GM10266 (cell line): Measurements from ENCODE around the gene HLA-A.

Experiments
- DNase-seq: peaks from one replicate; pipeline ENCODE4 v3.0.0; 2012; ENCODE audit errors: extremely low spot score
- TF ChIP-seq, protein P1 (sequence below): IDR thresholded peaks from 2 replicates; pipeline ENCODE4 v1.5.1; 2012; ENCODE audit warnings: mild to moderate bottlenecking, low read depth; ENCODE audit not compliant: control insufficient read depth, insufficient read depth; ENCODE audit errors: missing control alignments

HLA-A gene

DNA sequence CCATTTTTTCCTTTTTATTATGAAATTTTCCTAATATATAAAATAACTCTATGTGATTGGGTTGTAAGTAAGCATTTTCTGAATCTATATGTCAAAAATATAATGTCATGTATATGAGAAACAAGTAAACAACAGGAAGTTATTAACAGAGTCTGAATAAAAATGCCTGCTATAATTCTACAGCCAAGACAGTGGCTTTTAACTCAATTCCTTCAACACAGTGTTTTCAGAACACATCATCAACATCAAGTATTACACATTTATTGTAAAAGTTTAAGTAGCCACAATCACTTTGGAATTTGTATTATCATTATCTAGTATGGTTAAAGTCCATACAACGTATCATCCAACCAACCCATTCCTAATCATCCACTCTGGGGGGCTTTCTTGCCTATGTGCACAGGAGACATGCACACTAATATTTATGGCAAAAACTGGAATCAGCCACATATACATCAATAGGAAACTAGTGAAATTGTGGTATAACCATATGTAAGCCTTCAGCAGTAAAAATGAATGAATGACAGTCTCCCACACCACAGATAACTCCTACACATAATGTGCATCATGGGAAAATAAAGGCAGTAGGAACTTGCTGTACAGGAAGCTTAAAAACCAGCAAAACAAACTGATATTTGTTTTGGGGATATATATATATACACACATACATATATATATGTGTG is 6.9 kb upstream of the HLA-A start:
- TF ChIP-seq, protein P1, sequence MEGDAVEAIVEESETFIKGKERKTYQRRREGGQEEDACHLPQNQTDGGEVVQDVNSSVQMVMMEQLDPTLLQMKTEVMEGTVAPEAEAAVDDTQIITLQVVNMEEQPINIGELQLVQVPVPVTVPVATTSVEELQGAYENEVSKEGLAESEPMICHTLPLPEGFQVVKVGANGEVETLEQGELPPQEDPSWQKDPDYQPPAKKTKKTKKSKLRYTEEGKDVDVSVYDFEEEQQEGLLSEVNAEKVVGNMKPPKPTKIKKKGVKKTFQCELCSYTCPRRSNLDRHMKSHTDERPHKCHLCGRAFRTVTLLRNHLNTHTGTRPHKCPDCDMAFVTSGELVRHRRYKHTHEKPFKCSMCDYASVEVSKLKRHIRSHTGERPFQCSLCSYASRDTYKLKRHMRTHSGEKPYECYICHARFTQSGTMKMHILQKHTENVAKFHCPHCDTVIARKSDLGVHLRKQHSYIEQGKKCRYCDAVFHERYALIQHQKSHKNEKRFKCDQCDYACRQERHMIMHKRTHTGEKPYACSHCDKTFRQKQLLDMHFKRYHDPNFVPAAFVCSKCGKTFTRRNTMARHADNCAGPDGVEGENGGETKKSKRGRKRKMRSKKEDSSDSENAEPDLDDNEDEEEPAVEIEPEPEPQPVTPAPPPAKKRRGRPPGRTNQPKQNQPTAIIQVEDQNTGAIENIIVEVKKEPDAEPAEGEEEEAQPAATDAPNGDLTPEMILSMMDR: no peak
- DNase-seq: no peak

DNA sequence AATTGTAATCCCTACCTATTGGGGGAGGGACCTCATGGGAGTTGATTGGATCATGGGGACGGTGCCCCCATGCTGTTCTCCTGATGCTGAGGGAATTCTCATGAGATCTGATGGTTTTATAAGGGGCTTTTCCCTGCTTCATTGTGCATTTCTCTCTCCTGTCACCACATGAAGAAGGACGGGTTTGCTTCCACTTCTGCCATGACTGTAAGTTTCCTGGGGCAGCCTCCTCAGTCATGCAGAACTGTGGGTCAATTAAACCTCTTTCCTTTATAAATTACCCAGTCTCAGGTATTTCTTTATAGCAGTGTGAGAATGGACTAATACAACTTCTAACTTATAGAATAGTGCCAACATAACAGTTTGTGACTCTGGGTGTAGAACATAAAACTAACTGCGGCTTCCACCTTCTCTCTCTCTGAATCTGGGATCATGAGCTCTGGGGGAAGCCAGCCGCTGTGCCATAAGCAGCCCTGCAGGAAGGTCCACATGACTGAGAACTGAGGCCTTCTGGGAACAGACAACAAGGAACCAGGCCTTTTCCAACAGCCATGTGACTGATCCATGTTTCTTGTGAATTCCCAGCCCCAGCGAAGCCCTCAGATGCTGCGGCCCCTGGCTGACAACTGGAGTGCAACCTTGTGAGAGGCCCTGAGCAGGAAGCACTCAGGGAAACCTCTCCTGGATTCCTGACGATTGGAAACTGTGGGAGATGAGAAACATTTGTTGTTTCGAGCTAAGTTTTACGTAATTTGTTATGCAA is 3.4 kb upstream of the HLA-A start:
- TF ChIP-seq, protein P1: no peak
- DNase-seq: no peak

DNA sequence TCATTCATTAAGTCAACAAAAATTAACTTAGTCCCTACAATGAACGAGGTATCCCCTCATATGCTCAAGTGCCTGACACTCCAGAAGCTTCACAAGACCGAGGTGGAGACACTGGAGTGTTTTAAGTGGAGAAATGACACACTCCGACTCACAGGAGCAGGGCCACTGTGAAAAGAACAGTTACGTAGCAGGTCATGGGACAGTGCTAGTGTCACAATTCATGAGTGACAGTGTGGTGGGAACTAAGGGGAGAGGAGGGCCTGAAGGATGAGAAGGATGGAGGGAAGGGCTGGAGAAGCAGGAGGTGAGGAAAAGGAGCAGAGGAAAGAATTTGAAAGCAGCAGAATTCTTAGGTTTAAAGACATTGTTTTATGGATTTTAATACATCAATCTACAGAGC is 1.3 kb upstream of the HLA-A start:
- TF ChIP-seq, protein P1: no peak

DNA sequence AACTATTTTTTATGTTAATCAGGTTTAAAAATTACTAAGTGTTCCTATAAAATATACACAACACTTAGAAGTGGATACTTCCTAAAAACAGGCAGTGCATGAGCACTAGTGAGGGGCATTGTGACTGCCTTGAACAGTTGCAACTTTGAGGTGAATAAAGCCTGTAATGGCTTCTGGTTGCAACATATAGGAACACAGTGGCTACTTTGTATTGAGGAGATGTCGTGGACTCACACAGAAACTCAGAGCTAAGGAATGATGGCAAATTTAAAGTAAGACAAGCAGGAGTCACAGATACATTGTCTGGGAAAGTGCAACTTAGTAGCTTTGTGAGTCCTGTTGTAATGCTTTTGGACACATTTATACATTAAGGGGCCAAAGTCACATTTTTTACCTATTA is 861 bp upstream of the HLA-A start:
- TF ChIP-seq, protein P1: no peak
- DNase-seq: no peak

More for the DNA sequence above, 1.3 kb upstream of the HLA-A start:
- no peak for DNase-seq

DNA sequence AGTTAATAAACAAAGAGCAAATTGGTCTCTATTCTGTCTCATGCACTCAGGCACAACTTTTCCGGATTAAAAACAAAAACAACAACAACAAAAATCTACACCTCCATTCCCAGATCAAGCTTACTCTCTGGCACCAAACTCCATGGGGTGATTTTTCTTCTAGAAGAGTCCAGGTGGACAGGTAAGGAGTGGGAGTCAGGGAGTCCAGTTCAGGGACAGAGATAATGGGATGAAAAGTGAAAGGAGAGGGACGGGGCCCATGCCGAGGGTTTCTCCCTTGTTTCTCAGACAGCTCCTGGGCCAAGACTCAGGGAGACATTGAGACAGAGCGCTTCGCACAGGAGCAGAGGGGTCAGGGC is 437 bp upstream of the HLA-A start:
- TF ChIP-seq, protein P1: no peak
- no peak for DNase-seq

DNA sequence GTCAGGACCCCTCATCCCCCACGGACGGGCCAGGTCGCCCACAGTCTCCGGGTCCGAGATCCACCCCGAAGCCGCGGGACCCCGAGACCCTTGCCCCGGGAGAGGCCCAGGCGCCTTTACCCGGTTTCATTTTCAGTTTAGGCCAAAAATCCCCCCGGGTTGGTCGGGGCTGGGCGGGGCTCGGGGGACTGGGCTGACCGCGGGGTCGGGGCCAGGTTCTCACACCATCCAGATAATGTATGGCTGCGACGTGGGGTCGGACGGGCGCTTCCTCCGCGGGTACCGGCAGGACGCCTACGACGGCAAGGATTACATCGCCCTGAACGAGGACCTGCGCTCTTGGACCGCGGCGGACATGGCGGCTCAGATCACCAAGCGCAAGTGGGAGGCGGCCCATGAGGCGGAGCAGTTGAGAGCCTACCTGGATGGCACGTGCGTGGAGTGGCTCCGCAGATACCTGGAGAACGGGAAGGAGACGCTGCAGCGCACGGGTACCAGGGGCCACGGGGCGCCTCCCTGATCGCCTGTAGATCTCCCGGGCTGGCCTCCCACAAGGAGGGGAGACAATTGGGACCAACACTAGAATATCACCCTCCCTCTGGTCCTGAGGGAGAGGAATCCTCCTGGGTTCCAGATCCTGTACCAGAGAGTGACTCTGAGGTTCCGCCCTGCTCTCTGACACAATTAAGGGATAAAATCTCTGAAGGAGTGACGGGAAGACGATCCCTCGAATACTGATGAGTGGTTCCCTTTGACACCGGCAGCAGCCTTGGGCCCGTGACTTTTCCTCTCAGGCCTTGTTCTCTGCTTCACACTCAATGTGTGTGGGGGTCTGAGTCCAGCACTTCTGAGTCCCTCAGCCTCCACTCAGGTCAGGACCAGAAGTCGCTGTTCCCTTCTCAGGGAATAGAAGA is 978 bp downstream of the HLA-A start:
- DNase-seq: no peak
- TF ChIP-seq, protein P1: no peak

DNA sequence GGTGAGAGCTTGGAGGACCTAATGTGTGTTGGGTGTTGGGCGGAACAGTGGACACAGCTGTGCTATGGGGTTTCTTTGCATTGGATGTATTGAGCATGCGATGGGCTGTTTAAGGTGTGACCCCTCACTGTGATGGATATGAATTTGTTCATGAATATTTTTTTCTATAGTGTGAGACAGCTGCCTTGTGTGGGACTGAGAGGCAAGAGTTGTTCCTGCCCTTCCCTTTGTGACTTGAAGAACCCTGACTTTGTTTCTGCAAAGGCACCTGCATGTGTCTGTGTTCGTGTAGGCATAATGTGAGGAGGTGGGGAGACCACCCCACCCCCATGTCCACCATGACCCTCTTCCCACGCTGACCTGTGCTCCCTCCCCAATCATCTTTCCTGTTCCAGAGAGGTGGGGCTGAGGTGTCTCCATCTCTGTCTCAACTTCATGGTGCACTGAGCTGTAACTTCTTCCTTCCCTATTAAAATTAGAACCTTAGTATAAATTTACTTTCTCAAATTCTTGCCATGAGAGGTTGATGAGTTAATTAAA is 3.0 kb downstream of the HLA-A start:
- TF ChIP-seq, protein P1: no peak
- no peak for DNase-seq
